GM12878 (cell line): ENCODE measurements around the gene PPM1N. TPM values are rescaled to one million over a fixed set of nuclear protein-coding genes. Genes with fewer than 3 reads are reported as not detected.

Source experiments
- ATAC-seq: fragments of 200-7000 bp; cut with Tn5 transposase; 3 replicates; pipeline ENCODE4 v1.9.1; 2020; ENCODE audit warnings: mild to moderate bottlenecking, moderate library complexity
- BruUV-seq: library from RNA; stranded (reverse); fragments of 400-500 nt; replicated peaks from 2 replicates; lab custom pipeline; 2021; lab: Mats Ljungman, UMichigan
- CTCF ChIA-PET: fragments of 300-600 bp; sonication (Branson Sonifier 250); formaldehyde crosslinking; extraction: SDS; loops from one replicate; lab custom pipeline; 2021; ENCODE audit warnings: inconsistent platforms; lab: Yijun Ruan, JAX
- POLR2A ChIA-PET: fragments of 350-600 bp; formaldehyde crosslinking; extraction: SDS; loops from one replicate; lab custom pipeline; 2021; ENCODE audit warnings: inconsistent platforms; lab: Charles Lee
- RAD21 ChIA-PET: fragments of 300-600 bp; sonication (Branson Sonifier 250); formaldehyde crosslinking; loops from one replicate; lab custom pipeline; 2023; ENCODE audit warnings: antibody characterized with exemption; ENCODE audit not compliant: unreplicated experiment; lab: Charles Lee
- SMC1A ChIA-PET: fragments of 300-600 bp; sonication (Branson Sonifier 250); formaldehyde crosslinking; loops from one replicate; lab custom pipeline; 2023; ENCODE audit not compliant: unreplicated experiment, uncharacterized antibody; lab: Charles Lee
- DNase-seq: peaks from one replicate; pipeline ENCODE4 v3.0.0-alpha.2; 2011; ENCODE audit warnings: low read depth, low spot score
- FAIRE-seq: peaks from 3 replicates; lab custom pipeline; 2011; peaks lifted over from hg19 to GRCh38; lab: Jason Lieb, UNC
- H2AFZ ChIP-seq: 2 replicates; pipeline ENCODE4 v1.6.0; 2011; ENCODE audit warnings: low read depth, low read length, control low read depth; ENCODE audit not compliant: control insufficient read depth
- H3K27ac ChIP-seq: 2 replicates; pipeline ENCODE4 v1.5.1; 2011; ENCODE audit warnings: control low read depth; ENCODE audit not compliant: control insufficient read depth, insufficient read depth
- H3K27me3 ChIP-seq, 2 experiments: replicated peaks in 1 of 2; 2 replicates each; pipeline versions ENCODE4 v1.6.0 to v1.6.1; 2011; ENCODE audit warnings: low read length in 1 of 2; ENCODE audit not compliant: control insufficient read depth in 2 of 2, insufficient read depth in 2 of 2
- H3K36me3 ChIP-seq, 2 experiments: 2 replicates each; pipeline ENCODE4 v1.5.1; 2011; ENCODE audit warnings: low read length in 1 of 2; ENCODE audit not compliant: control insufficient read depth in 2 of 2, insufficient read depth in 2 of 2
- H3K4me1 ChIP-seq: 2 replicates; pipeline ENCODE4 v1.6.1; 2011; ENCODE audit warnings: mild to moderate bottlenecking, low read length, moderate library complexity, mixed read lengths; ENCODE audit not compliant: control insufficient read depth, insufficient read depth
- H3K4me2 ChIP-seq: 2 replicates; pipeline ENCODE4 v1.6.0; 2011; ENCODE audit warnings: control low read depth; ENCODE audit not compliant: control insufficient read depth, insufficient read depth
- H3K4me3 ChIP-seq: fragments of 200-600 bp; sonication (generic); 2 replicates; pipeline ENCODE4 v1.5.1; 2016
- H3K79me2 ChIP-seq: 2 replicates; pipeline ENCODE4 v1.6.0; 2011; ENCODE audit warnings: low read length; ENCODE audit not compliant: control insufficient read depth, insufficient read depth
- H3K9ac ChIP-seq: 2 replicates; pipeline ENCODE4 v1.8.0; 2011; ENCODE audit warnings: low read length, control low read depth, mixed read lengths; ENCODE audit not compliant: control insufficient read depth, insufficient read depth
- H3K9me3 ChIP-seq: replicated peaks from 3 replicates; pipeline ENCODE4 v1.5.1; 2011; ENCODE audit warnings: mild to moderate bottlenecking, low read length; ENCODE audit not compliant: control insufficient read depth, insufficient read depth
- H4K20me1 ChIP-seq: 2 replicates; pipeline ENCODE4 v1.6.0; 2011; ENCODE audit not compliant: control insufficient read depth, insufficient read depth
- BCL11A ChIP-seq: IDR thresholded peaks from 2 replicates; pipeline ENCODE4 v1.6.1; 2011; ENCODE audit warnings: low read depth, low read length
- CBX3 ChIP-seq: fragments of 200-600 bp; sonication (generic); IDR thresholded peaks from 2 replicates; pipeline ENCODE4 v1.6.1; 2016; ENCODE audit warnings: low read depth, borderline replicate concordance
- E4F1 ChIP-seq: fragments of 450-650 bp; IDR thresholded peaks from 2 replicates; pipeline ENCODE4 v1.6.1; 2018; ENCODE audit warnings: borderline replicate concordance, mild to moderate bottlenecking; ENCODE audit not compliant: partially characterized antibody
- PML ChIP-seq: IDR thresholded peaks from 2 replicates; pipeline ENCODE4 v1.6.1; 2012; ENCODE audit warnings: low read length, inconsistent platforms
- RUNX3 ChIP-seq: IDR thresholded peaks from 2 replicates; pipeline ENCODE4 v1.6.1; 2012; ENCODE audit warnings: low read length, inconsistent platforms
- WRNIP1 ChIP-seq: IDR thresholded peaks from 2 replicates; pipeline ENCODE4 v1.6.1; 2011; ENCODE audit warnings: low read depth, low read length, improper control_type of control experiment, borderline replicate concordance
- WGBS: methylation state at CpG from one replicate; pipeline ENCODE4 v1.1.6; 2016; ENCODE audit warnings: low lambda C conversion rate; ENCODE audit not compliant: insufficient replicate concordance, insufficient coverage; ENCODE audit errors: missing lambda C conversion rate; 5-methylcytosine and 5-hydroxymethylcytosine counted together
- in situ Hi-C: fragments of 300-500 bp; cut with MboI; formaldehyde crosslinking; loops from 9 replicates; pipeline ENCODE4 v1.14.3; 2018; ENCODE audit warnings: mixed read lengths
- intact Hi-C: fragments of 100-400 bp; cut with micrococcal nuclease; formaldehyde crosslinking; loops from one replicate; pipeline ENCODE4 v1.14.2; 2022; ENCODE audit not compliant: unreplicated experiment
- polyA plus RNA-seq, 11 experiments: library from polyadenylated mRNA; depleted of rRNA in 4 of 11; unstranded in 6 of 11; stranded (reverse) in 5 of 11; fragments of >200 nt; fragmentation: Nextera tagmentation in 4 of 11; fragmentation: Illumina TruSeq in 1 of 11; extraction: Ambion mirVana in 4 of 11; extraction: Trizol in 1 of 11; gene quantifications; 1 replicate in 1 of 11; 2 replicates in 10 of 11; pipeline versions ENCODE4 v1.2.1 to v1.2.3, GENCODE V29; 2011 to 2016; ENCODE audit warnings: inconsistent platforms in 2 of 11, missing spikeins in 2 of 11, low read depth in 1 of 11
- total RNA-seq, 4 experiments: library from RNA; depleted of rRNA in 3 of 4; stranded (reverse); fragments of >200 nt in 3 of 4; fragmentation: Illumina TruSeq in 1 of 4; extraction: Trizol in 1 of 4; gene quantifications; 2 replicates each; pipeline versions ENCODE4 v1.2.1 to v1.2.3, GENCODE V29; 2013 to 2021

Gene PPM1N
- total and polyA plus RNA-seq, 10 of the 15 experiments (the other 5 are each of a cell fraction or from before 2014, with no cell fraction given), result 1.6 to 5.4 (median 3.7) TPM

GRCh38 chr19:45505151-45505995 is 7.1 kb downstream of the PPM1N start (continued):
- TF ChIP-seq E4F1 (no peak), WRNIP1 (no peak), RUNX3 (no peak), BCL11A (no peak)

GRCh38 chr19:45505996-45506245 is 7.7 kb downstream of the PPM1N start:
- Histone ChIP-seq H3K9ac (peak overlapping the region; percentile 98), H2AFZ (peak overlapping the region; percentile 74), H3K79me2 (peaks cover 44% of the 10 kb centered on the region), H4K20me1 (no peaks in the 10 kb centered on the region)
- POLR2A ChIA-PET, result interaction anchor here (0.6 to 1.5 kb wide), 9 partner anchors 9 to 263 kb away, joined by 3 to 7 read pairs (median 4); partner anchors contain the start of genes OPA3 and RTN2
- in situ Hi-C loops, result no loop called here
- no peak for TF ChIP-seq CBX3
- 0 out of 2 replicates have a peak, but pooled peaks have one; percentile 2 for TF ChIP-seq PML
- TF ChIP-seq, all 136 proteins: peak for 1
- WGBS, result 0% methylated on average over 1 of the region's 5 CpGs
- Histone ChIP-seq H3K36me3 (no peaks in the 10 kb centered on the region), H3K9me3 (no peaks in the 10 kb centered on the region; the same call in 2 of the 3 replicates), H3K27ac (peak overlapping the region; percentile 98), H3K4me1 (peaks cover 21% of the 10 kb centered on the region), H3K27me3 (no peaks in the 10 kb centered on the region), H3K4me3 (peak overlapping the region; percentile 99), H3K4me2 (peak overlapping the region; percentile 90)
- no peak for DNase-seq
- ChIA-PET CTCF (interaction anchor here (0.7 to 3.9 kb wide), 12 partner anchors 9 to 187 kb away, joined by 3 to 28 read pairs (median 5); partner anchors contain the start of genes EML2, ERCC1, FOSB and QPCTL), SMC1A (interaction anchor here (1.0 to 1.5 kb wide), 4 partner anchors 15 to 28 kb away, joined by 3 to 4 read pairs (median 4); no protein-coding TSS in a partner anchor), RAD21 (interaction anchor here (0.8 to 2.1 kb wide), 5 partner anchors 10 to 135 kb away, joined by 3 to 8 read pairs (median 3); no protein-coding TSS in a partner anchor)
- no peak for FAIRE-seq
- intact Hi-C loops, result loop anchor here (5.0 kb wide), 1 partner anchor 136 kb away; no protein-coding TSS in a partner anchor
- ATAC-seq, result no peak
- TSS peak; percentile 54 for BruUV-seq
